KMS-11 (cell line): ENCODE measurements around the gene ABCB9.

ENCODE experiments used
- H2AFZ ChIP-seq: fragments of 200-600 bp; sonication (generic); 2 replicates; pipeline ENCODE4 v1.6.1; 2016; ENCODE audit warnings: antibody characterized with exemption, mixed run types, low read depth
- H3K27ac ChIP-seq: fragments of 200-600 bp; sonication (generic); 2 replicates; pipeline ENCODE4 v1.6.1; 2016; ENCODE audit warnings: mild to moderate bottlenecking, mixed run types
- H3K27me3 ChIP-seq: fragments of 200-600 bp; sonication (generic); 2 replicates; pipeline ENCODE4 v1.6.1; 2017; ENCODE audit warnings: mild to moderate bottlenecking, low read depth, mixed run types, moderate library complexity; ENCODE audit not compliant: insufficient read depth
- H3K36me3 ChIP-seq: fragments of 200-600 bp; sonication (generic); 2 replicates; pipeline ENCODE4 v1.6.1; 2017; ENCODE audit warnings: mild to moderate bottlenecking, mixed run types; ENCODE audit not compliant: insufficient read depth
- H3K4me1 ChIP-seq: fragments of 200-600 bp; sonication (generic); 2 replicates; pipeline ENCODE4 v1.6.1; 2016; ENCODE audit warnings: mild to moderate bottlenecking, low read depth, mixed run types; ENCODE audit not compliant: poor library complexity, severe bottlenecking
- H3K4me2 ChIP-seq: fragments of 200-600 bp; sonication (generic); 2 replicates; pipeline ENCODE4 v1.7.0; 2016; ENCODE audit warnings: mild to moderate bottlenecking, mixed run types
- H3K4me3 ChIP-seq: fragments of 200-600 bp; sonication (generic); IDR thresholded peaks from 2 replicates; pipeline ENCODE4 v1.6.1; 2017; ENCODE audit warnings: low read depth, low read length, mixed read lengths; ENCODE audit not compliant: insufficient read depth
- H3K79me2 ChIP-seq: fragments of 200-600 bp; sonication (generic); 2 replicates; pipeline ENCODE4 v1.6.1; 2016; ENCODE audit warnings: low read depth, mixed run types; ENCODE audit not compliant: insufficient read depth
- H3K9ac ChIP-seq: fragments of 200-600 bp; sonication (generic); 2 replicates; pipeline ENCODE4 v1.6.1; 2016; ENCODE audit warnings: mild to moderate bottlenecking, mixed run types
- H4K20me1 ChIP-seq: fragments of 200-600 bp; sonication (generic); 2 replicates; pipeline ENCODE4 v1.6.1; 2016; ENCODE audit warnings: mild to moderate bottlenecking, mixed run types; ENCODE audit not compliant: insufficient read depth
- TF ChIP-seq, protein P1 (sequence below): fragments of 200-600 bp; sonication (generic); conservative IDR thresholded peaks from 2 replicates; pipeline ENCODE4 v1.6.1; 2017; ENCODE audit warnings: low read depth, mild to moderate bottlenecking, antibody characterized with exemption, low read length, moderate library complexity, mixed read lengths

The ABCB9 gene

GRCh38 chr12:122979001-122979907 lies 13.0 kb upstream of the ABCB9 start:
- Histone ChIP-seq H4K20me1 (no peaks in the 10 kb centered on the region), H2AFZ (no peak overlapping the region), H3K4me3 (no peak overlapping the region), H3K9ac (peak overlapping the region; percentile 71; the same call in 1 of the 2 replicates), H3K27me3 (no peaks in the 10 kb centered on the region), H3K36me3 (no peaks in the 10 kb centered on the region), H3K79me2 (peaks cover 11% of the 10 kb centered on the region; the same call in 1 of the 2 replicates), H3K4me2 (peak overlapping the region; percentile 84), H3K4me1 (peaks cover 7% of the 10 kb centered on the region), H3K27ac (no peak overlapping the region)
- TF ChIP-seq, protein P1, sequence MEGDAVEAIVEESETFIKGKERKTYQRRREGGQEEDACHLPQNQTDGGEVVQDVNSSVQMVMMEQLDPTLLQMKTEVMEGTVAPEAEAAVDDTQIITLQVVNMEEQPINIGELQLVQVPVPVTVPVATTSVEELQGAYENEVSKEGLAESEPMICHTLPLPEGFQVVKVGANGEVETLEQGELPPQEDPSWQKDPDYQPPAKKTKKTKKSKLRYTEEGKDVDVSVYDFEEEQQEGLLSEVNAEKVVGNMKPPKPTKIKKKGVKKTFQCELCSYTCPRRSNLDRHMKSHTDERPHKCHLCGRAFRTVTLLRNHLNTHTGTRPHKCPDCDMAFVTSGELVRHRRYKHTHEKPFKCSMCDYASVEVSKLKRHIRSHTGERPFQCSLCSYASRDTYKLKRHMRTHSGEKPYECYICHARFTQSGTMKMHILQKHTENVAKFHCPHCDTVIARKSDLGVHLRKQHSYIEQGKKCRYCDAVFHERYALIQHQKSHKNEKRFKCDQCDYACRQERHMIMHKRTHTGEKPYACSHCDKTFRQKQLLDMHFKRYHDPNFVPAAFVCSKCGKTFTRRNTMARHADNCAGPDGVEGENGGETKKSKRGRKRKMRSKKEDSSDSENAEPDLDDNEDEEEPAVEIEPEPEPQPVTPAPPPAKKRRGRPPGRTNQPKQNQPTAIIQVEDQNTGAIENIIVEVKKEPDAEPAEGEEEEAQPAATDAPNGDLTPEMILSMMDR: no peak

GRCh38 chr12:122978507-122978955 lies 12.3 kb upstream of the ABCB9 start:
- H3K36me3 ChIP-seq: no peaks in the 10 kb centered on the region
- H3K79me2 ChIP-seq: peaks cover 11% of the 10 kb centered on the region; the same call in 1 of the 2 replicates
- no peaks in the 10 kb centered on the region for H4K20me1 ChIP-seq
- H3K4me3 ChIP-seq: no peak overlapping the region
- no peaks in the 10 kb centered on the region for H3K27me3 ChIP-seq
- H3K9ac ChIP-seq: no peak overlapping the region
- H3K4me2 ChIP-seq: no peak overlapping the region
- peaks cover 12% of the 10 kb centered on the region for H3K4me1 ChIP-seq
- H3K27ac ChIP-seq: no peak overlapping the region
- H2AFZ ChIP-seq: no peak overlapping the region
- TF ChIP-seq, protein P1: no peak

GRCh38 chr12:122977655-122978392 lies 11.6 kb upstream of the ABCB9 start:
- no peak overlapping the region for H2AFZ ChIP-seq
- H3K27ac ChIP-seq: no peak overlapping the region
- H3K79me2 ChIP-seq: peaks cover 11% of the 10 kb centered on the region; the same call in 1 of the 2 replicates
- H4K20me1 ChIP-seq: no peaks in the 10 kb centered on the region
- H3K4me1 ChIP-seq: peaks cover 13% of the 10 kb centered on the region
- H3K9ac ChIP-seq: no peak overlapping the region
- no peaks in the 10 kb centered on the region for H3K36me3 ChIP-seq
- H3K27me3 ChIP-seq: no peaks in the 10 kb centered on the region
- H3K4me3 ChIP-seq: no peak overlapping the region
- no peak overlapping the region for H3K4me2 ChIP-seq
- TF ChIP-seq, protein P1: no peak

- H3K4me2 ChIP-seq: no peak overlapping the region
- H3K9ac ChIP-seq: no peak overlapping the region
- peaks cover 11% of the 10 kb centered on the region; the same call in 1 of the 2 replicates for H3K79me2 ChIP-seq
- no peak overlapping the region for H3K27ac ChIP-seq
- no peaks in the 10 kb centered on the region for H4K20me1 ChIP-seq
- TF ChIP-seq, protein P1: no peak
- no peak overlapping the region for H3K4me3 ChIP-seq
- no peak overlapping the region for H2AFZ ChIP-seq
- H3K27me3 ChIP-seq: no peaks in the 10 kb centered on the region
- H3K36me3 ChIP-seq: no peaks in the 10 kb centered on the region
- H3K4me1 ChIP-seq: peaks cover 13% of the 10 kb centered on the region
These were observed 10.9 kb upstream of the ABCB9 start for GRCh38 chr12:122977153-122977552.
